ENCODE results near the gene CGNL1. TPM values are rescaled to one million over a fixed set of nuclear protein-coding genes. Genes with fewer than 3 reads are reported as not detected.

CGNL1 gene
- total RNA-seq, 1 donor from 2014 or later = 3.0 TPM

DNA sequence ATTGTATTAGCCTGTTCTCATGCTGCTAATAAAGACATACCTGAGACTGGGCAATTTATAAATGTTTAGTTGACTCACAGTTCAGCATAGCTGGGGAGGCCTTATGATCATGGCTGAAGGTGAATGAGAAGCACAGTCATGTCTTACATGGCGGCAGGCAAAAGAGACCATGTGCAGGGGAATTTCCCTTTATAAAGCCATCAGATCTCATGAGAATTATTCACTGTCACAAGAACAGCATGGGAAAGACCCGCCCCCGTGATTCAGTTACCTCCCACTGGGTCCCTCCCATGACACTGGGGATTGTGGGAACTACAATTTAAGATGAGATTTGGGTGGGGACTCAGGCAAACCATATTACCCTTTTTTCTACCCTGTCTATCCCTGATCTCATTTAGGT, 163.9 kb downstream of the CGNL1 start:
- Mint-ChIP-seq H3K27ac (no peak overlapping the region), H3K9me3 (peaks cover 7% of the 10 kb centered on the region), H3K4me1 (peaks cover 21% of the 10 kb centered on the region), H3K4me3 (no peak overlapping the region), H3K27me3 (ENCODE audit: insufficient read depth, low read depth) (peaks cover 11% of the 10 kb centered on the region), H3K36me3 (no peaks in the 10 kb centered on the region)
- no peak for TF ChIP-seq EZH2phosphoT487 (IDR thresholded peaks at IDR 0.05)
- TF ChIP-seq, protein P1, sequence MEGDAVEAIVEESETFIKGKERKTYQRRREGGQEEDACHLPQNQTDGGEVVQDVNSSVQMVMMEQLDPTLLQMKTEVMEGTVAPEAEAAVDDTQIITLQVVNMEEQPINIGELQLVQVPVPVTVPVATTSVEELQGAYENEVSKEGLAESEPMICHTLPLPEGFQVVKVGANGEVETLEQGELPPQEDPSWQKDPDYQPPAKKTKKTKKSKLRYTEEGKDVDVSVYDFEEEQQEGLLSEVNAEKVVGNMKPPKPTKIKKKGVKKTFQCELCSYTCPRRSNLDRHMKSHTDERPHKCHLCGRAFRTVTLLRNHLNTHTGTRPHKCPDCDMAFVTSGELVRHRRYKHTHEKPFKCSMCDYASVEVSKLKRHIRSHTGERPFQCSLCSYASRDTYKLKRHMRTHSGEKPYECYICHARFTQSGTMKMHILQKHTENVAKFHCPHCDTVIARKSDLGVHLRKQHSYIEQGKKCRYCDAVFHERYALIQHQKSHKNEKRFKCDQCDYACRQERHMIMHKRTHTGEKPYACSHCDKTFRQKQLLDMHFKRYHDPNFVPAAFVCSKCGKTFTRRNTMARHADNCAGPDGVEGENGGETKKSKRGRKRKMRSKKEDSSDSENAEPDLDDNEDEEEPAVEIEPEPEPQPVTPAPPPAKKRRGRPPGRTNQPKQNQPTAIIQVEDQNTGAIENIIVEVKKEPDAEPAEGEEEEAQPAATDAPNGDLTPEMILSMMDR (IDR thresholded peaks at IDR 0.05) = no peak
- Histone ChIP-seq H3F3A (ENCODE audit: low read depth) (no peaks in the 10 kb centered on the region), H3K27me3 (no peaks in the 10 kb centered on the region), H2AFZ (replicated peaks) (no peak overlapping the region), H3K9me3 (ENCODE audit: low read depth) (no peaks in the 10 kb centered on the region), H3K4me2 (no peak overlapping the region), H3K36me3 (no peaks in the 10 kb centered on the region), H4K20me1 (ENCODE audit: low read depth) (no peaks in the 10 kb centered on the region), H3K9ac (no peak overlapping the region), H3K4me1 (peaks cover 13% of the 10 kb centered on the region), H3K4me3 (no peak overlapping the region), H3K79me2 (ENCODE audit: low read depth) (no peaks in the 10 kb centered on the region), H3K27ac (no peak overlapping the region)
- no peak for DNase-seq (ENCODE audit: low spot score)

- no peak for DNase-seq (ENCODE audit: low spot score)
- H3K4me1 Mint-ChIP-seq = peaks cover 21% of the 10 kb centered on the region
- no peak overlapping the region for H3K9ac ChIP-seq
- H3K36me3 ChIP-seq = no peaks in the 10 kb centered on the region
- no peaks in the 10 kb centered on the region for H4K20me1 ChIP-seq (ENCODE audit: low read depth)
- no peak overlapping the region for H3K4me3 Mint-ChIP-seq
- H3K27ac Mint-ChIP-seq = no peak overlapping the region
- no peaks in the 10 kb centered on the region for H3K9me3 ChIP-seq (ENCODE audit: low read depth)
- no peak overlapping the region for H3K27ac ChIP-seq
- peaks cover 7% of the 10 kb centered on the region for H3K27me3 Mint-ChIP-seq (ENCODE audit: insufficient read depth, low read depth)
- no peak overlapping the region for H2AFZ ChIP-seq (replicated peaks)
- H3K4me2 ChIP-seq = no peak overlapping the region
- no peaks in the 10 kb centered on the region for H3K79me2 ChIP-seq (ENCODE audit: low read depth)
- H3K9me3 Mint-ChIP-seq = peaks cover 7% of the 10 kb centered on the region
- H3K36me3 Mint-ChIP-seq = no peaks in the 10 kb centered on the region
- H3K4me3 ChIP-seq = no peak overlapping the region
- no peaks in the 10 kb centered on the region for H3F3A ChIP-seq (ENCODE audit: low read depth)
- TF ChIP-seq EZH2phosphoT487 (IDR thresholded peaks at IDR 0.05) (no peak), EZH2 (IDR thresholded peaks at IDR 0.05) (no peak)
- TF ChIP-seq, protein P1 (IDR thresholded peaks at IDR 0.05) = no peak
- H3K4me1 ChIP-seq = peaks cover 13% of the 10 kb centered on the region
- H3K27me3 ChIP-seq = no peaks in the 10 kb centered on the region
Observed at GRCh38 chr15:57540736-57541135, 164.4 kb downstream of the CGNL1 start.

- Mint-ChIP-seq H3K27me3 (ENCODE audit: insufficient read depth, low read depth) (peaks cover 7% of the 10 kb centered on the region), H3K4me3 (no peak overlapping the region), H3K9me3 (peaks cover 7% of the 10 kb centered on the region), H3K4me1 (peaks cover 21% of the 10 kb centered on the region), H3K36me3 (no peaks in the 10 kb centered on the region), H3K27ac (no peak overlapping the region)
- Histone ChIP-seq H3K9ac (no peak overlapping the region), H3K9me3 (ENCODE audit: low read depth) (no peaks in the 10 kb centered on the region), H3K79me2 (ENCODE audit: low read depth) (no peaks in the 10 kb centered on the region), H3K27me3 (no peaks in the 10 kb centered on the region), H3K27ac (no peak overlapping the region), H2AFZ (replicated peaks) (no peak overlapping the region), H4K20me1 (ENCODE audit: low read depth) (no peaks in the 10 kb centered on the region), H3K4me1 (peaks cover 13% of the 10 kb centered on the region), H3K36me3 (no peaks in the 10 kb centered on the region), H3F3A (ENCODE audit: low read depth) (no peaks in the 10 kb centered on the region), H3K4me2 (no peak overlapping the region), H3K4me3 (no peak overlapping the region)
- TF ChIP-seq EZH2 (IDR thresholded peaks at IDR 0.05) (no peak), EZH2phosphoT487 (IDR thresholded peaks at IDR 0.05) (no peak)
- TF ChIP-seq, protein P1 (IDR thresholded peaks at IDR 0.05) = no peak
- no peak for DNase-seq (ENCODE audit: low spot score)
Observed at GRCh38 chr15:57541271-57541670, 165.0 kb downstream of the CGNL1 start.
